DMS53 (cell line): ENCODE data around the gene HACD2.
A peak's percentile ranks its signal among the peaks of the same experiment; 100 is the strongest.

ENCODE experiments used
- DNase-seq: peaks from one replicate; lab custom pipeline; 2025; lab: John Stamatoyannopoulos, UW

Gene HACD2

DNA sequence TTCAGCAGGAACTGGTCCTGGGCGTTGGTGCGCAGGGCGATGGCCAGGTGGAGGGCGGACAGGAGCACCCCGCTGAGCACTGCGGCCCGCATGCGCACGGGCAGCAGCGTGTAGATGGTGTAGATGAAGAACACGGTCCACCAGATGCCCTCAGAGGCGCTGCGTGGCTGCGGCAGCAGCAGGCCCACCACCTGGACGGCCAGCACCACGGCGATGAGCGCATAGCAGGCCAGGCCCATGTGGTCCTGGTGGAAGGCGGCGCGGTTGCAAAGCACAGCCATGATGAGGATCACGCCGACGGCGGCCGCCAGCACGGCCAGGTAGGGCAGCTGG lies 137.5 kb downstream of the HACD2 start:
- no peak for DNase-seq

- DNase-seq: no peak
Observed at GRCh38 chr3:123446610-123447109, 138.2 kb downstream of the HACD2 start.

GRCh38 chr3:123446210-123446609 lies 138.6 kb downstream of the HACD2 start:
- DNase-seq: no peak

DNA sequence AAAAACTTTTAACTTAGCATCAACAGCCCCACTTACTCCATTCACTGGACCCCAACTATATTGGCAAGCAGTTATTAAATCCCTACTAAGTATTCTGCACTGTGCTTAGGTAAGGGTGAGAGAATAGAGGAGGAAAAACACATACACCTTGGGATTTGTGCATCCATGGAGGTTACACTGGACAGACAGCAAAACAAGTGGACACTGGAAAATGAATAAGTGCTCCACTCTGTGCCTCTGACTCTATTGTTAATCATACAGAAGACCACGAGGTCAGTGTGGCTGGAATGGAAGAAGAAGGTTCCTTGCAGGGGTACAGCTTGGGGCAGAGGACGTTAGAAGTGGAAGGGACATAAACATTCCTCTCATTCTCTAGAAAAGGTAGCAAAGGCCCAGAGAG lies 139.2 kb downstream of the HACD2 start:
- DNase-seq: no peak

DNA sequence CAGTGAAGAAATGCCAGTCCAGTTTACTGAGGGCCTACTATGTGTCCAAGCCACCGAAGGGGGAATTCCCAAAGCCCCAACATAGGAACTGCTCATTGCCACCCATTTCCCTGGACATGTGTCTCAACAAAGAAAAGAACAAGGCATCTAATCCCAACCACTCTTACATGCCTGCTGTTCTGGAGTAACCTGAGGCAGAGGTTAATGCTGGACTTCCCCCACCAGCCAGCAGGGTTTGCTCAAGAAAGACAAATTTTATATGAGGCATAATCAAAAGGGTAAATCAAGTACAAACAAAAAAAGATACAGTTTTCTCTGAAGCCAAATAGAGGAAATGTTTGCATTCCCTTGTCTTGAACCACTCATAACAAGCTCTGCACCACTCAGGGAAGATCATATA lies 140.1 kb downstream of the HACD2 start:
- no peak for DNase-seq

GRCh38 chr3:123444023-123444422 lies 140.8 kb downstream of the HACD2 start:
- DNase-seq: peak; percentile 27

- no peak for DNase-seq
Observed at GRCh38 chr3:123442908-123443307, 141.9 kb downstream of the HACD2 start.

GRCh38 chr3:123442125-123442524 lies 142.7 kb downstream of the HACD2 start:
- no peak for DNase-seq
